ENCODE results near the gene SLC27A6.

GRCh38 chr5:129069292-129069691, 104.0 kb downstream of the SLC27A6 start:
- TF ChIP-seq ZNF707 (tag by site-specific recombination; IDR thresholded peaks at IDR 0.05): no peak
- TF ChIP-seq, protein P1, sequence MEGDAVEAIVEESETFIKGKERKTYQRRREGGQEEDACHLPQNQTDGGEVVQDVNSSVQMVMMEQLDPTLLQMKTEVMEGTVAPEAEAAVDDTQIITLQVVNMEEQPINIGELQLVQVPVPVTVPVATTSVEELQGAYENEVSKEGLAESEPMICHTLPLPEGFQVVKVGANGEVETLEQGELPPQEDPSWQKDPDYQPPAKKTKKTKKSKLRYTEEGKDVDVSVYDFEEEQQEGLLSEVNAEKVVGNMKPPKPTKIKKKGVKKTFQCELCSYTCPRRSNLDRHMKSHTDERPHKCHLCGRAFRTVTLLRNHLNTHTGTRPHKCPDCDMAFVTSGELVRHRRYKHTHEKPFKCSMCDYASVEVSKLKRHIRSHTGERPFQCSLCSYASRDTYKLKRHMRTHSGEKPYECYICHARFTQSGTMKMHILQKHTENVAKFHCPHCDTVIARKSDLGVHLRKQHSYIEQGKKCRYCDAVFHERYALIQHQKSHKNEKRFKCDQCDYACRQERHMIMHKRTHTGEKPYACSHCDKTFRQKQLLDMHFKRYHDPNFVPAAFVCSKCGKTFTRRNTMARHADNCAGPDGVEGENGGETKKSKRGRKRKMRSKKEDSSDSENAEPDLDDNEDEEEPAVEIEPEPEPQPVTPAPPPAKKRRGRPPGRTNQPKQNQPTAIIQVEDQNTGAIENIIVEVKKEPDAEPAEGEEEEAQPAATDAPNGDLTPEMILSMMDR (tag by site-specific recombination; IDR thresholded peaks at IDR 0.05): no peak
- TF ChIP-seq PRDM10 (tag by site-specific recombination; IDR thresholded peaks at IDR 0.05): no peak

Measured in HEK293 (cell line).